ENCODE results near the gene RTN4IP1.

DNA sequence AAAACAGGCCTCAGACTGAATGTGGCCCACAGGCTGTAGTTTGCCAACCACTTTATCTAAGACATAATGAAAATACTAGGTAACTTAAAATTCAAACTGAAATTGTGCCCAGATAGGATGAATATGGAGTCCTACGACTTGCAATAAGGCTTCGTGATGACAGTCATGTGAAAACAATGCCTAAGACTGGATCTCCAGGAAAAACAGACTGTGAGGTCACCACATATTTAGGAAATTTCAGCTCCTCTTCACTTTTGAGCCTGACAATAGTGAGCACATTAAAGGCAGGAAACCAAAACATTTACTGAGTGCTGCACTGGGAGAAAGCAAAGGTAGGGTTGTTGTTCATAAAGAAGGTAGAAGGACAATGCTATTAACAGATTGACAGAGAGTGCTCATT is 50.0 kb downstream of the RTN4IP1 start:
- TF ChIP-seq, protein P1, sequence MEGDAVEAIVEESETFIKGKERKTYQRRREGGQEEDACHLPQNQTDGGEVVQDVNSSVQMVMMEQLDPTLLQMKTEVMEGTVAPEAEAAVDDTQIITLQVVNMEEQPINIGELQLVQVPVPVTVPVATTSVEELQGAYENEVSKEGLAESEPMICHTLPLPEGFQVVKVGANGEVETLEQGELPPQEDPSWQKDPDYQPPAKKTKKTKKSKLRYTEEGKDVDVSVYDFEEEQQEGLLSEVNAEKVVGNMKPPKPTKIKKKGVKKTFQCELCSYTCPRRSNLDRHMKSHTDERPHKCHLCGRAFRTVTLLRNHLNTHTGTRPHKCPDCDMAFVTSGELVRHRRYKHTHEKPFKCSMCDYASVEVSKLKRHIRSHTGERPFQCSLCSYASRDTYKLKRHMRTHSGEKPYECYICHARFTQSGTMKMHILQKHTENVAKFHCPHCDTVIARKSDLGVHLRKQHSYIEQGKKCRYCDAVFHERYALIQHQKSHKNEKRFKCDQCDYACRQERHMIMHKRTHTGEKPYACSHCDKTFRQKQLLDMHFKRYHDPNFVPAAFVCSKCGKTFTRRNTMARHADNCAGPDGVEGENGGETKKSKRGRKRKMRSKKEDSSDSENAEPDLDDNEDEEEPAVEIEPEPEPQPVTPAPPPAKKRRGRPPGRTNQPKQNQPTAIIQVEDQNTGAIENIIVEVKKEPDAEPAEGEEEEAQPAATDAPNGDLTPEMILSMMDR (IDR thresholded peaks at IDR 0.05; ENCODE audit: low read length), result no peak
- no peak for TF ChIP-seq EZH2 (IDR thresholded peaks at IDR 0.05; ENCODE audit: borderline replicate concordance, low read length)
